AG04449 (cell line): Measurements from ENCODE around the gene CHORDC1.

ENCODE experiments used
- CTCF ChIA-PET: fragments of 350-600 bp; formaldehyde crosslinking; extraction: SDS; loops from one replicate; lab custom pipeline; 2021; ENCODE audit warnings: antibody characterized with exemption; lab: Yijun Ruan, JAX
- POLR2A ChIA-PET: fragments of 400-600, 350-600 bp; formaldehyde crosslinking; extraction: SDS; loops from one replicate; lab custom pipeline; 2020; ENCODE audit warnings: antibody characterized with exemption, inconsistent platforms; lab: Yijun Ruan, JAX
- DNase-seq: peaks from one replicate; pipeline ENCODE4 v3.0.0-alpha.2; 2010; ENCODE audit warnings: low read depth, low spot score
- H3K4me3 ChIP-seq: 2 replicates; pipeline ENCODE4 v1.5.1; 2011; ENCODE audit warnings: low read depth, mild to moderate bottlenecking, control low read depth, low read length
- CTCF ChIP-seq: IDR thresholded peaks from one replicate; pipeline ENCODE4 v1.5.1; 2011; ENCODE audit warnings: mild to moderate bottlenecking, moderate library complexity, low read length, control low read depth, inconsistent platforms; ENCODE audit not compliant: insufficient read depth; ENCODE audit errors: missing control alignments

CHORDC1 gene

GRCh38 chr11:90189011-90189410 lies 33.8 kb downstream of the CHORDC1 start:
- ChIA-PET CTCF (interaction anchor here (3.7 kb wide), 1 partner anchor 15 kb away, joined by 26 read pairs; no protein-coding TSS in a partner anchor), POLR2A (no interaction called here)
- no peak for TF ChIP-seq CTCF
- DNase-seq: no peak
- no peak overlapping the region for H3K4me3 ChIP-seq

GRCh38 chr11:90187839-90188238 lies 35.0 kb downstream of the CHORDC1 start:
- ChIA-PET CTCF (no interaction called here), POLR2A (no interaction called here)
- no peak for TF ChIP-seq CTCF
- no peak overlapping the region for H3K4me3 ChIP-seq
- no peak for DNase-seq

- no peak for DNase-seq
- TF ChIP-seq CTCF: no peak
- ChIA-PET CTCF (no interaction called here), POLR2A (no interaction called here)
- no peak overlapping the region for H3K4me3 ChIP-seq
Measured at GRCh38 chr11:90179923-90180322, 42.9 kb downstream of the CHORDC1 start.

GRCh38 chr11:90178751-90179150 lies 44.1 kb downstream of the CHORDC1 start:
- no peak for DNase-seq
- CTCF ChIA-PET: interaction anchor here (1.0 kb wide), 1 partner anchor 26 kb away, joined by 3 read pairs; no protein-coding TSS in a partner anchor
- no peak for TF ChIP-seq CTCF
- POLR2A ChIA-PET: no interaction called here
- H3K4me3 ChIP-seq: no peak overlapping the region

GRCh38 chr11:90176069-90176468 lies 46.8 kb downstream of the CHORDC1 start:
- POLR2A ChIA-PET: no interaction called here
- no peak overlapping the region for H3K4me3 ChIP-seq
- TF ChIP-seq CTCF: no peak
- no peak for DNase-seq
- CTCF ChIA-PET: no interaction called here

GRCh38 chr11:90171359-90171758 lies 51.5 kb downstream of the CHORDC1 start:
- TF ChIP-seq CTCF: no peak
- no peak for DNase-seq
- POLR2A ChIA-PET: no interaction called here
- no peak overlapping the region for H3K4me3 ChIP-seq
- CTCF ChIA-PET: no interaction called here
